ENCODE data around the gene HPCAL4. TPM values are rescaled to one million over a fixed set of nuclear protein-coding genes. Genes with fewer than 3 reads are reported as not detected.

Gene HPCAL4
- not detected in 2 replicates for total RNA-seq

DNA sequence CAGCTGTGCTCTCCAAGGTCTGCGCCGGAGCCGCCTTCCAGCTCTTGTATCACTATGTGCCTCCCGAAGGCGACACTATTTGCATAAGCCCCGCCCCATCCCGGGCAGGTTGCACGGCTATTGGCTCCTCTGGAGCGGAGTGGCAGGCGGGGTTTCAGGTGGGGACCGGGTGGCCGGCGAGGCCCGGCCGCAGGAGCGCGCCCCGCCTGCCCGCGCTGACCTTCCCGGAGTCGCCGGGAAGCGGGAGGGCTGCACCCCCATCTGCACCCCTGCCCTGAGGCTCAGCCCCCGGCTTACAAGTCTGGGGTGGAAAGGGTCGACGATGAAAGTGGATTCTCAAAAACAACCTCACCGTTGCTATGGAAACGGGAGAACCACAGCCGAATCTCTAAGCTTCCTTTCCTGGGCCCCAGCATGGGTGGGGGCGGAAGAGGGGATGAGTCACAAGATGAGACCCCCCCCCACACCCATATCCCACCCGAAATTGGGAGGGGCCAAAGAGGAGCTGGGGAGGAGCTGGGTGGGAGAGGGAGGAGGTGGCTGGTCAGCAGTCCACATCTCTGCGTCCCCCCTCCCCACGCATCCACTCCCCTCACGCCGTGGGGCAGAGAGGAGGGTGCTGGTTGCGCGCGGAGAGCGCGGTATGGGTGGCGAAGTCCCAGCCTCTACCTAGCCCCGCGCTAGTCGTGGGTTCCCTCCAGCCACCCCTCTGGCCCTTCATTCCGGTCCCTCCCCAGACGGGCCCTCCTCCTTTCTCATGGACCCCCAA is at the start of gene HPCAL4:
HPCAL4 (minus strand) TSS at position 51 of the 769 bp plus-strand sequence. CDS start 6,830 bp downstream, outside the sequence.
- H3K4me3 ChIP-seq (ENCODE audit: low read depth, low read length), result peak within 1 kb of the TSS; percentile 38
- DNase-seq (ENCODE audit: low read depth), result peak; percentile 69
- TF ChIP-seq, protein P1, sequence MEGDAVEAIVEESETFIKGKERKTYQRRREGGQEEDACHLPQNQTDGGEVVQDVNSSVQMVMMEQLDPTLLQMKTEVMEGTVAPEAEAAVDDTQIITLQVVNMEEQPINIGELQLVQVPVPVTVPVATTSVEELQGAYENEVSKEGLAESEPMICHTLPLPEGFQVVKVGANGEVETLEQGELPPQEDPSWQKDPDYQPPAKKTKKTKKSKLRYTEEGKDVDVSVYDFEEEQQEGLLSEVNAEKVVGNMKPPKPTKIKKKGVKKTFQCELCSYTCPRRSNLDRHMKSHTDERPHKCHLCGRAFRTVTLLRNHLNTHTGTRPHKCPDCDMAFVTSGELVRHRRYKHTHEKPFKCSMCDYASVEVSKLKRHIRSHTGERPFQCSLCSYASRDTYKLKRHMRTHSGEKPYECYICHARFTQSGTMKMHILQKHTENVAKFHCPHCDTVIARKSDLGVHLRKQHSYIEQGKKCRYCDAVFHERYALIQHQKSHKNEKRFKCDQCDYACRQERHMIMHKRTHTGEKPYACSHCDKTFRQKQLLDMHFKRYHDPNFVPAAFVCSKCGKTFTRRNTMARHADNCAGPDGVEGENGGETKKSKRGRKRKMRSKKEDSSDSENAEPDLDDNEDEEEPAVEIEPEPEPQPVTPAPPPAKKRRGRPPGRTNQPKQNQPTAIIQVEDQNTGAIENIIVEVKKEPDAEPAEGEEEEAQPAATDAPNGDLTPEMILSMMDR (IDR thresholded peaks at IDR 0.05; ENCODE audit: insufficient read depth, low read depth, low read length), result no peak

DNA sequence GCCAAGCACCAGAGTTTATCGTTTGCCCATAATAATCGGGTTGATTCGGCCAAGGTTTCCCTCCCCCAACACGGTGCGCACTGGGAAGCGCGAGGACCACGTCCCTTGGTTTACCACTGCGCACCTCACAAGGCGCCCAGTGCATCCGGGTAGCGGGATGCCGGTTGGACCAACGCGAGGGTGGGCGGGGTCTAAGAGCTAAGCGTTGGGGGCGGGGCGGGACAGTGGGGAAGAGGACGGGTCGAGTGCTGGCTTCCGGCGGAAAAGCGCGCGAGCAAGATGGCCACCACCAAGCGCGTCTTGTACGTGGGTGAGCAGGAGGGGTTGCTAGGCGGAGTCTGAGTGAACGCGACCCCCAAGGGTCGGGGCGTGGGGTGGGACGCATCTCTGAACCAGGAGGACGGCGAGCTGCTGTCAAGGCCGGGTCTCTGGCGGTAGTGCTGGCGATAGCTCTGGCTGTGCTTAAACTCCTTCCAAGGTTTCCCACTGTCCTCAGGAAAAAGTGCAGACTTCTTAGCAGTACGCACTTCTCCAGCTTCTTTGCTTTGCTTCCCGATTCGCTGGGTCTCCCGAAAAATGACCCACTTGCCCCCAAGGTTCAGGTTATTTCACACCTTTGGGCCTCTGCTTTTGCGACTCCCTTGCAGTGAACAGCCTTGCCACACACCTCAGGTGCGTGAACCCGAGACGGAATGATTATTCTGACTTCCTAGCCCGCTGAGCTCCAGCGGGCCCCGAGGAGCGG is 47.6 kb upstream of the HPCAL4 start, which contains the start of gene PPIE:
PPIE (plus strand) TSS at position 261 of the 745 bp plus-strand sequence; CDS start at position 280, 19 bp downstream.
- peak; percentile 90 for DNase-seq (ENCODE audit: low read depth)
- TF ChIP-seq, protein P1 (IDR thresholded peaks at IDR 0.05; ENCODE audit: insufficient read depth, low read depth, low read length), result no peak
- H3K4me3 ChIP-seq (ENCODE audit: low read depth, low read length), result peak within 1 kb of the TSS; percentile 98

DNA sequence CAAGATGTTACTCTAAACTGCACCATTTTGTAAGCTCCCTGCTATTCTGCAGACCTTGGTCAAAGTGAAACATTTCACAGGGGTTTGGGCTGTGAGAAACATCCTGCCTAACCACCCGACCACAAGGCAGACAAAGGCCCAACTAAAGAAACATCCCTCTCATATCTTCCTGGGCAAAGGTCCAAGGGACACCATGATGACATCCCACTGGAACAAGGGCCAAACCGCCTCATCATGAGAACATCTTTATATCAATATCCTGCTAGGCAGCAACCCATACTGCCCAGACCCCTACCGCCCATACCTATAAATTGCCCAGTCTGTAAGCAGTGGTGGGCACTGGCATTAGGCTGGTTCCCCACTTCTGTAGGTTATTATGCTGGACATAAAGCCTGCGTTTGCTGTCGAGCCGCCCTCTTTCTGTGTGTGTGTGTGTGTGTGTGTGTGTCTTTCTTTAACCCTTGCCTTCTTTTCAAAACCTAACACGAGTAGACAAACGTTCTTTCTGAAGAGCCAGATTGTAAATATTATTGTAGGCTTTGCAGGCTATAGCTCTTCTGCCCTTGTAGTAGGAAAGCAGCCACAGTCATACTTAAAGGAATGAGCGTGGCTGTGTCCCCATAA is 46.4 kb upstream of the HPCAL4 start:
- no peak overlapping the region for H3K4me3 ChIP-seq (ENCODE audit: low read depth, low read length)
- DNase-seq (ENCODE audit: low read depth), result peak; percentile 11
- TF ChIP-seq, protein P1 (IDR thresholded peaks at IDR 0.05; ENCODE audit: insufficient read depth, low read depth, low read length), result no peak

DNA sequence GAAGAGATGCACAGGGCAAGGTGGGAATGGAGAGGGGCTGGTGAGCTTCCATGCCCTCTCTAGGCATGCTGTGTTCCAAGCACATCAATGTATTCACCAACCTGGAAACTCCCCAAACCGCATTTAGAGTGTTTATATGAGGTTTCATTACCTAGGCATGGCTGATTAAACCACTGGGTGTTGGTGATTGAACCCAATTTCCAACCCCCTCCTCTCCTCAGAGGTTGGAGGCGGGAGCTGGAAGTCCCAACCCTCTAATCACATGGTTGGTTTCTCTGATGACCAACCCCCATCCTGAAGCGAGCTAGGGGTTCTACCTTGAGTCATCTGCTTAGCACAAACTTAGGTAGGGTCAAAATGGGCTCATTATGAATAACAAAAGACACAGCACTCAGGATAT is 44.5 kb upstream of the HPCAL4 start:
- DNase-seq (ENCODE audit: low read depth), result no peak
- no peak overlapping the region for H3K4me3 ChIP-seq (ENCODE audit: low read depth, low read length)
- TF ChIP-seq, protein P1 (IDR thresholded peaks at IDR 0.05; ENCODE audit: insufficient read depth, low read depth, low read length), result no peak

DNA sequence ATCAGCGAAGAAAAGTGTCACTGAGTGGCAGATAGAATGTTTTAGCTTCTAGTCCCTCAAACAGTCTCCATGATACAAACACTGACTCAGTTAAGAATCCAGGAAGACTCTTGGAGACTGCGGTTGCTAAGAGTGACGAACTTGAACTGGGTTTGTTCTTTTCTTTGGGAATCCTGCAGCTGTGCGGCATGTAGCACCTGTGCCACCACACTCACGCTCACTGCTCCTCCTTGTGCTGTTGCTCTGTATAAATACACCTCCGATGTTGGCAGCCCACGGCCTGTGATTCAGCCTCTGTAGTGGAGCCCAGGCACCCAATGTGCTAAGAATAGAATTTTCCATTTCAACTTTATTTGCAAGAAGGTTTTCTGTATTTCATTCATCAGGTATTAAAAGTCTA is 41.9 kb upstream of the HPCAL4 start:
- TF ChIP-seq, protein P1 (IDR thresholded peaks at IDR 0.05; ENCODE audit: insufficient read depth, low read depth, low read length), result no peak
- H3K4me3 ChIP-seq (ENCODE audit: low read depth, low read length), result no peak overlapping the region
- DNase-seq (ENCODE audit: low read depth), result no peak

DNA sequence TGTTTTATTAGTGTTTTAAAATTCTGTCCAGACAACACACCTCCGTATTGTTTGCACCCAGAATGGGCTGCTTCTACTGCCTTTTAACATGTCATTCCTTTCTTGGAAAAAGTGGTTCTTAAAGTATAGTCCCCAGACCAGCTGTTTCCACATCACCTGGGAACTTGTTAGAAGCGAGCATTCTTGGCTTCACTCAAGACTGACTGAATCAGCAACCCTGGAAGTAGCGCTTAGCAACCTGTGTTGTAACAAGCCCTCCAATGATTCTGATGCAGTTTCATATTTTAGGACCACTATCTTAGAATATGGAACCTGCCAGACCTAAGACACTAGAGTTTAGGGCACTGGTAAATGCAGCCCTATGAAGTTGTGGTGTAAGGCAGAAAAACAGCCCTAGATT is 41.5 kb upstream of the HPCAL4 start:
- H3K4me3 ChIP-seq (ENCODE audit: low read depth, low read length), result no peak overlapping the region
- DNase-seq (ENCODE audit: low read depth), result no peak
- TF ChIP-seq, protein P1 (IDR thresholded peaks at IDR 0.05; ENCODE audit: insufficient read depth, low read depth, low read length), result no peak

Measured in fibroblast of villous mesenchyme (primary cell).